ENCODE data around the gene RPL10. TPM values are rescaled to one million over a fixed set of nuclear protein-coding genes. Genes with fewer than 3 reads are reported as not detected.

The RPL10 gene
- total RNA-seq, 2 donors from 2014 or later = 2,221 to 4,479 TPM

DNA sequence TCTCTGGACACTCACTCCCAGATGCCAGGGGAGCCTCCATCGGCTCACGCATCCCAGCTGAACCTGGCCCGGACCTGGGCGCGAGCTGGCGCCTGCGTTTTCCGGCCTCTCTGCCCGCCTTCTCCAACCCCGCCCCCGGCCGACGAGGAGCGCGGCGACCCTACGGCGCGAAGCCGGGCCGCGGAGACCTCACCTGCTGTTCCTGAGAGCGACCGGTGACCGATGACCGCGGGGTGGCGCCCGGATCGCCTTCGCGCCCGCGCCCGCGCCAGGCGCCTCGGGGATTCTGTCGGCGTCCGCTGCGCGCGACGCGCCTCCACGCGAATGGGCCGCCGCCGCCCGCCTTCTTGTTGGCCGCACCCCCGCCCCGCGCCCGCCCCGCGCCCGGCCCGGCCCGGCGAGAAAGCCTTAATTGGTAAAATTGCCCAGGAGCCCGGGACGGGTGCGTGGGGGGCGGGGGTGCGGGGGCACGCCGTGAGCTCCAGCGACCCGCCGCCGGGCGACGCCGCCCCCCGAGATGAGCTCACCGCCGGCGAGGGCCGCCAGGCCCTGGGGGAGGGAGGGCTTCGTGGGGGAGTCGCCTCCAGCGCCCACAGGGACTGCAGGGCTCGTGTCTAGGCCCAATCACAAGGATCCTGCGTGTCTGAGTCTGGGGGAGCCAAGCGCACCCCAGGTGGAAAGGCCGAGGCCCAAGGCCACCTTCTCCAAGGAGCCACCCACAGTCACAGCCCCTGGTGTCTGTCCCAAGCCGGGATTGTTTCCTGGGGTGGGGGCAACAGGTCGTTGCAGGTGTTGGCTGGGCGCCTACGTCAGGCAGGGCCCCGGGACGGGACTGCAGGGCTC lies 23.6 kb upstream of the RPL10 start, which contains the start of gene FLNA:
FLNA (minus strand) TSS at position 322 of the 843 bp plus-strand sequence. CDS start 3,389 bp downstream, outside the sequence.
- Histone ChIP-seq H3K27ac (peak within 1 kb of the TSS; percentile 97), H3K4me3 (peak within 1 kb of the TSS; percentile 83), H3K4me1 (ENCODE audit: control insufficient read depth in 1 of 2, low read depth in 2 of 2) (peaks cover 8 to 23% of the 10 kb centered on the region in 2 donors), H3K27me3 (replicated peaks; ENCODE audit: insufficient read depth) (no peaks in the 10 kb centered on the region), H3K9me3 (no peaks in the 10 kb centered on the region), H3K36me3 (peaks cover 13% of the 10 kb centered on the region)
- ATAC-seq (ENCODE audit: insufficient number of reproducible peaks, low FRiP score, low read depth) (no peak), DNase-seq (ENCODE audit: low spot score) (no peak)
- TF ChIP-seq, protein P1, sequence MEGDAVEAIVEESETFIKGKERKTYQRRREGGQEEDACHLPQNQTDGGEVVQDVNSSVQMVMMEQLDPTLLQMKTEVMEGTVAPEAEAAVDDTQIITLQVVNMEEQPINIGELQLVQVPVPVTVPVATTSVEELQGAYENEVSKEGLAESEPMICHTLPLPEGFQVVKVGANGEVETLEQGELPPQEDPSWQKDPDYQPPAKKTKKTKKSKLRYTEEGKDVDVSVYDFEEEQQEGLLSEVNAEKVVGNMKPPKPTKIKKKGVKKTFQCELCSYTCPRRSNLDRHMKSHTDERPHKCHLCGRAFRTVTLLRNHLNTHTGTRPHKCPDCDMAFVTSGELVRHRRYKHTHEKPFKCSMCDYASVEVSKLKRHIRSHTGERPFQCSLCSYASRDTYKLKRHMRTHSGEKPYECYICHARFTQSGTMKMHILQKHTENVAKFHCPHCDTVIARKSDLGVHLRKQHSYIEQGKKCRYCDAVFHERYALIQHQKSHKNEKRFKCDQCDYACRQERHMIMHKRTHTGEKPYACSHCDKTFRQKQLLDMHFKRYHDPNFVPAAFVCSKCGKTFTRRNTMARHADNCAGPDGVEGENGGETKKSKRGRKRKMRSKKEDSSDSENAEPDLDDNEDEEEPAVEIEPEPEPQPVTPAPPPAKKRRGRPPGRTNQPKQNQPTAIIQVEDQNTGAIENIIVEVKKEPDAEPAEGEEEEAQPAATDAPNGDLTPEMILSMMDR (IDR thresholded peaks at IDR 0.05) = no peak

DNA sequence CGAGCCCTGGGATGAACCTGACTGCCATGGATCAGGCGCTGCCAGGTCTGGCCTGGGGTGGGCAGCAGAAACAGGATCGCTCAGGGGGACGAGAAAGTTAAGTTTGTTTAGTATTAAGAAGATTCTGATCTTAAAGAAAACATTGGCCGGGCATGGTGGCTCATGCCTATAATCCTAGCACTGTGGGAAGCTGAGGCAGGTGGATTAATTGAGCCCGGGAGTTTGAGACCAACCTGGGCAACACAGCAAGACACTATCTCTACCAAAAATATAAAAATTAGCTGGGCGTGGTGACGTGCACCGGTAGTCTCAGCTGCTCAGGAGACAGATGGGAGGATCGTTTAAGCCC lies 23.0 kb upstream of the RPL10 start:
- peak overlapping the region; percentile 83 for H3K4me3 ChIP-seq
- H3K4me1 ChIP-seq (ENCODE audit: control insufficient read depth in 1 of 2, low read depth in 2 of 2) = peaks cover 8 to 26% of the 10 kb centered on the region in 2 donors
- peaks cover 10% of the 10 kb centered on the region for H3K36me3 ChIP-seq
- no peaks in the 10 kb centered on the region for H3K27me3 ChIP-seq (replicated peaks; ENCODE audit: insufficient read depth)
- TF ChIP-seq, protein P1 (IDR thresholded peaks at IDR 0.05) = no peak
- no peak for ATAC-seq (ENCODE audit: insufficient number of reproducible peaks, low FRiP score, low read depth)
- no peaks in the 10 kb centered on the region for H3K9me3 ChIP-seq
- no peak for DNase-seq (ENCODE audit: low spot score)
- peak overlapping the region; percentile 97 for H3K27ac ChIP-seq

DNA sequence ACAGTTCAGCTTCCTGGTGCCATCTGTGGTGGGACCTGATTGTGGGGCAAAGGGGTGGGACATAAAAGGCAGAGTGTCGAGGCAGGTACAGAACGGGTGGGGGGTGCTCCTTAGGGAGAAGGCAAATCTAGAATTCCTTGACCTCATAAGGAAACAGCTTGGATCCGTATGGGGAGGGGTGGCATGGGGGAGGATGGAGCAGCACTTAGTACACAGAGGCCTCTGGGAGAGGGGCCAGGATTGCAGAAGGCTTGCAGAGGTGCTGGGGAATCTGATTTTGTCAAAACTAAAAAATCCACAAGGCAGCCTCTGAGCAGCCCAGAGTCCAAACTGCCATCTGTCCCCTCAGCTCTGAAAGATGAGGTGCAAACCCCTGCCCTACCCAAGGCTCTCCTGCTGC lies 21.4 kb upstream of the RPL10 start:
- Histone ChIP-seq H3K4me3 (peak overlapping the region; percentile 76), H3K9me3 (no peaks in the 10 kb centered on the region), H3K36me3 (no peaks in the 10 kb centered on the region), H3K4me1 (ENCODE audit: control insufficient read depth in 1 of 2, low read depth in 2 of 2) (peaks cover 8 to 34% of the 10 kb centered on the region in 2 donors), H3K27ac (peak overlapping the region; percentile 97), H3K27me3 (replicated peaks; ENCODE audit: insufficient read depth) (no peaks in the 10 kb centered on the region)
- TF ChIP-seq, protein P1 (IDR thresholded peaks at IDR 0.05) = no peak
- no peak for ATAC-seq (ENCODE audit: insufficient number of reproducible peaks, low FRiP score, low read depth)
- no peak for DNase-seq (ENCODE audit: low spot score)

DNA sequence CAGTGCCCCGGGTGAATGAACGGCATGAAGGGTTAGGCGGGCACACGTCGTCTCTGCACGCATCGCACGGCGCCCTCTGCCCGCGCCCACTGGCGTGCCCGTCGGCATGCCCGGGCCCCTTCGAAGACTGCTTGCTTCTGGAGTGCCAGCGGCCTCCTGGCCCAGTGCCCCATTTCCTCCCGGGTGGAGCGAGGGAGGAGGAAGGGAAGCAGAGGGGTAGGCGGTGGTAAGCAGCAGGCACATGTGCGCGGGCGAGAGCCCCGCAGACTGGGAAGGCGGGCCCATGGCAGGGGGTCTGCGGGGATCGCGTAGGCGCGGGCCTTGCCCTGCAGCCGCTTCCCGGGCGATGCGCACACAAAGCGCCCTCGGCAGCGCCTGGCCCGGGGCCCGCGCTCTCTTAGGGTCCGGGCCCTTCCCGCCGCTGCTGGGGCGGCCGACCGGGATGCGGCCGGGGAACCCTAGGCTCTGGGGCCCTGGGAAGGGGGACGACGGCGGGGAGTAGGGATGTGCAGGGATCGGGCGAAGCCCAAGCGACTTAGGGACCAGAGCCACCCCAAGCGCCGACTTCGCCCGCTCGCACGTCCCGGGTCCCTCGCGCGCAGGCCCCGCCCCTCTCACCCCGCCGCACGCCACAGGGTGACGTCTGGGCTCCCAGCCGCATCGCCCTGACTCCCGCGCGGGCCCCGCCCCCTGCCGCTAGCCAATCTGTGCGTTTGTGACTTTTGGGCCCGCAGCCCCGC lies 19.9 kb upstream of the RPL10 start:
- Histone ChIP-seq H3K4me3 (peak overlapping the region; percentile 76), H3K4me1 (ENCODE audit: control insufficient read depth in 1 of 2, low read depth in 2 of 2) (peaks cover 8 to 37% of the 10 kb centered on the region in 2 donors), H3K9me3 (no peaks in the 10 kb centered on the region), H3K27ac (peak overlapping the region; percentile 97), H3K36me3 (no peaks in the 10 kb centered on the region), H3K27me3 (replicated peaks; ENCODE audit: insufficient read depth) (no peaks in the 10 kb centered on the region)
- TF ChIP-seq, protein P1 (IDR thresholded peaks at IDR 0.05) = no peak
- ATAC-seq (ENCODE audit: insufficient number of reproducible peaks, low FRiP score, low read depth) (no peak), DNase-seq (ENCODE audit: low spot score) (no peak)
